A549 (cell line): Measurements from ENCODE around the gene ZNF184.

Experiments
- CTCF ChIP-seq: fragments of >200 bp; sonication (Bioruptor Twin); formaldehyde crosslinking; IDR thresholded peaks from 3 replicates; pipeline ENCODE4 v1.5.1; 2016
- POLR2A ChIP-seq: IDR thresholded peaks from 2 replicates; pipeline ENCODE4 v1.6.1; 2012; ENCODE audit warnings: mild to moderate bottlenecking, low read length

DNA sequence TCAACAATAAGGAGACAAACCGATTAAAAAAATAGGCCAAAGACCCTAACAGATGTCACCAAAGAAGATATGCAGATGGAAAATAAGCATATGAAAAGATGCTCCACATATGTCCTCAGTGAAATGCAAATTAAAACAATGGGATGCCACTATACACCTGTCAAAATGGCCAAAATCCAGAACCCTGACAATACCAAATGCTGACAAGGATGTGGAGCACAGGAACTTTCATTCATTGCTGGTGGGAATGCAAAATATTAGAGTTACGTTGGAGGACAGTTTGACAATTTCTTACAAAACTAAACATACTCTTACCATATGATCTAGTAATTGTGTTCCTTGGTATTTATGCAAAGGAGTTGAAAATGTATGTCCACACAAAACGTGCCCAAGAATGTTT lies 1.8 kb upstream of the ZNF184 start:
- TF ChIP-seq CTCF (no peak), POLR2A (no peak)
